OCI-LY1 (cell line): ENCODE measurements around the gene CHD1.

Source experiments
- CTCF ChIP-seq: fragments of 200-600 bp; sonication (generic), shearing (Covaris generic); IDR thresholded peaks from 2 replicates; pipeline ENCODE4 v1.5.1; 2017; ENCODE audit warnings: mild to moderate bottlenecking, antibody characterized with exemption, low read length, moderate library complexity, mixed read lengths
- EZH2 ChIP-seq: fragments of 200-600 bp; sonication (generic), shearing (Covaris generic); IDR thresholded peaks from 2 replicates; pipeline ENCODE4 v1.8.0; 2017; ENCODE audit warnings: borderline replicate concordance, mixed run types, mild to moderate bottlenecking, antibody characterized with exemption, low read length, moderate library complexity, mixed read lengths

- no peak for TF ChIP-seq CTCF
- TF ChIP-seq EZH2 = no peak
Observed at GRCh38 chr5:98805070-98805469, 123.7 kb downstream of the CHD1 start.
